Gastroesophageal sphincter (tissue), 3 donors: ENCODE measurements around the gene HADHB.

Experiments used
- POLR2AphosphoS5 ChIP-seq: sonication (generic); formaldehyde crosslinking; IDR thresholded peaks from one replicate; pipeline ENCODE4 v1.6.1; 2017; ENCODE audit warnings: antibody characterized with exemption
- TF ChIP-seq, protein P1 (sequence below), 4 experiments: fragments of 200-600 bp in 2 of 4; fragments of 450-650 bp in 2 of 4; sonication (generic) in 1 of 4; IDR thresholded peaks; one replicate each; pipeline ENCODE4 v1.5.1; 2017 to 2019; ENCODE audit warnings: antibody characterized with exemption in 4 of 4, mild to moderate bottlenecking in 2 of 4, moderate library complexity in 2 of 4

DNA sequence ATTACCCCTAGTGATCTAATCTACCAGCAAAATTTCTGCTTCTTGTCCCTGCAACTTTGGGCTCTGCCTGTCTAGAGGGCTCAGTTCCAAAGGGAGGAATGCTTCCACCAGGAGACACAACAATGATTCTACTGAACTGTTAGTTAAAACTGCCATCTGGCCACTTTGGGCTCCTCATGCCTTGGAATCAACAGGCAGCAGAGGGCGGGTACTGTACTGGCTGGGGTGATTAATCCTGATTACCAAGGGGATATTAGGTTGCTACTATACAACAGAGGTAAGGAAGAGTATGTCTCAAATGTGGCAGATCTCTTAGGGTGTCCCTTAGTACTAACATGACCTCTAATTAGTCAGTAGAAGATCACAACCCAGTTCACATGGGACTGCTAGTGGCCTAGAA lies 21.7 kb upstream of the HADHB start:
- TF ChIP-seq, protein P1, sequence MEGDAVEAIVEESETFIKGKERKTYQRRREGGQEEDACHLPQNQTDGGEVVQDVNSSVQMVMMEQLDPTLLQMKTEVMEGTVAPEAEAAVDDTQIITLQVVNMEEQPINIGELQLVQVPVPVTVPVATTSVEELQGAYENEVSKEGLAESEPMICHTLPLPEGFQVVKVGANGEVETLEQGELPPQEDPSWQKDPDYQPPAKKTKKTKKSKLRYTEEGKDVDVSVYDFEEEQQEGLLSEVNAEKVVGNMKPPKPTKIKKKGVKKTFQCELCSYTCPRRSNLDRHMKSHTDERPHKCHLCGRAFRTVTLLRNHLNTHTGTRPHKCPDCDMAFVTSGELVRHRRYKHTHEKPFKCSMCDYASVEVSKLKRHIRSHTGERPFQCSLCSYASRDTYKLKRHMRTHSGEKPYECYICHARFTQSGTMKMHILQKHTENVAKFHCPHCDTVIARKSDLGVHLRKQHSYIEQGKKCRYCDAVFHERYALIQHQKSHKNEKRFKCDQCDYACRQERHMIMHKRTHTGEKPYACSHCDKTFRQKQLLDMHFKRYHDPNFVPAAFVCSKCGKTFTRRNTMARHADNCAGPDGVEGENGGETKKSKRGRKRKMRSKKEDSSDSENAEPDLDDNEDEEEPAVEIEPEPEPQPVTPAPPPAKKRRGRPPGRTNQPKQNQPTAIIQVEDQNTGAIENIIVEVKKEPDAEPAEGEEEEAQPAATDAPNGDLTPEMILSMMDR (IDR thresholded peaks at IDR 0.05) = no peak
- no peak for TF ChIP-seq POLR2AphosphoS5
